Measurements from ENCODE around the gene KRTAP12-3.

The KRTAP12-3 gene

DNA sequence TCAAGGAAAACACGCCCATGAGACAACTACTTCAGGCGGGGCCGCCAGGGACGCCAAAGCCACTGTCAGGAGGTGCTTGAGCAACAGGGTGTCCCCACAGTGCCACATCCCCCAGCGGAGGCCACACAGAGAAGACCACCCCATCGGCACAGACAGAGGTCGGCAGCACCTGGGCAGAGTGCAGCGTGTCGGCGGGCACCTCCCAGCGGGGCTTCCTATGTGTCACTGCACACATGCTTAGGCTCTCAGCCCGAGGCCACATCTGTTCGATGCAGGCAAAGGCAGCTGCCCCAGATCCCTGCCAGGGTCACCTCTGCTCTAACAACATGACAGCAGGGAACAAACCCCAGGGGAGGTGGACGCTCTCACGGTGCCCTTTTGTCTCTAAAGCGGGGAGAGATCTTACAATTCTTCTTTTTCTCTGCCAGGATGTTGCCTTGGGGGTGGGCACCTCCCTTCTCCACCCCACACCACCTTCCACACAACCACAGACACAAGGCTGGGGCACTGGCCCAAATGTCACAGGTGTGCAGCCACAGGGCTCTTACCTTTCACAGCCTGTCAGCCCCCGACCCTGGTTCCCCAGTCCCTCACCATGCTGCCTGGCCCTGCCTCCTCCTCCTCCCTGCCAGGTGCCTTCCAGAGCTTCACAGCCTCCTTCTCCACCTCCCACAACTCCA, 41.7 kb upstream of the KRTAP12-3 start:
- CTCF ChIA-PET: no interaction called here
- no peak for DNase-seq (ENCODE audit: extremely low spot score)
- POLR2A ChIA-PET: no interaction called here
- TF ChIP-seq FOXK2 (IDR thresholded peaks at IDR 0.05) (no peak), PKNOX1 (IDR thresholded peaks at IDR 0.05) (no peak), HDGF (IDR thresholded peaks at IDR 0.05; ENCODE audit: borderline replicate concordance) (no peak), TARDBP (IDR thresholded peaks at IDR 0.05) (no peak), FOXM1 (IDR thresholded peaks at IDR 0.05; ENCODE audit: borderline replicate concordance) (no peak), ARNT (IDR thresholded peaks at IDR 0.05) (no peak), SP1 (IDR thresholded peaks at IDR 0.05) (no peak), LEF1 (IDR thresholded peaks at IDR 0.05; ENCODE audit: borderline replicate concordance) (no peak), ELF4 (IDR thresholded peaks at IDR 0.05) (no peak), ZNF384 (IDR thresholded peaks at IDR 0.05) (no peak), BHLHE40 (IDR thresholded peaks at IDR 0.05; ENCODE audit: borderline replicate concordance) (no peak), CTBP1 (IDR thresholded peaks at IDR 0.05; ENCODE audit: borderline replicate concordance) (no peak), FOXA1 (IDR thresholded peaks at IDR 0.05) (no peak)

DNA sequence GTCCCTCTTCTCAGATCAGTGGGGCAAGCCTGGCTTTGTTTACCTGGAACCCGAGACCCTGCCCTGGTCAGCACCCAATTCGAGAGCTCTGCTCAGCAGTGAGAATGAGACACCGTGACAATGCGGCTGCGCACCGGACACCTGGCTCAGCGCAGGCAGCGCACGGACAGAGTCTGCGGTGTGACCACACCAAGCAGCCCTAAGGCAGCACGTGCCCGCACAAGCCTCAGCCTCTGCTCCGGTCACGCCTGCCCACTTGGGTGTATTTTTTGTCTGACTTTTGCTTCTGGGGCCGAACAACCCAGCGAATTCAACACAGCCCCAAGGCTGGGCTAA, 41.2 kb upstream of the KRTAP12-3 start:
- TF ChIP-seq CTBP1 (IDR thresholded peaks at IDR 0.05; ENCODE audit: borderline replicate concordance) (no peak), L3MBTL2 (conservative IDR thresholded peaks at IDR 0.05) (no peak), FOXA1 (IDR thresholded peaks at IDR 0.05) (no peak), PKNOX1 (IDR thresholded peaks at IDR 0.05) (no peak), FOXK2 (IDR thresholded peaks at IDR 0.05) (no peak), BHLHE40 (IDR thresholded peaks at IDR 0.05; ENCODE audit: borderline replicate concordance) (no peak), NFRKB (IDR thresholded peaks at IDR 0.05) (no peak), HDGF (IDR thresholded peaks at IDR 0.05; ENCODE audit: borderline replicate concordance) (no peak), ZNF384 (IDR thresholded peaks at IDR 0.05) (no peak), TARDBP (IDR thresholded peaks at IDR 0.05) (no peak), SUZ12 (IDR thresholded peaks at IDR 0.05) (no peak), SP1 (IDR thresholded peaks at IDR 0.05) (no peak), ELF4 (IDR thresholded peaks at IDR 0.05) (no peak), FOXM1 (IDR thresholded peaks at IDR 0.05; ENCODE audit: borderline replicate concordance) (no peak), LEF1 (IDR thresholded peaks at IDR 0.05; ENCODE audit: borderline replicate concordance) (no peak), ARNT (IDR thresholded peaks at IDR 0.05) (no peak)
- DNase-seq (ENCODE audit: extremely low spot score): no peak
- ChIA-PET POLR2A (no interaction called here), CTCF (no interaction called here)

DNA sequence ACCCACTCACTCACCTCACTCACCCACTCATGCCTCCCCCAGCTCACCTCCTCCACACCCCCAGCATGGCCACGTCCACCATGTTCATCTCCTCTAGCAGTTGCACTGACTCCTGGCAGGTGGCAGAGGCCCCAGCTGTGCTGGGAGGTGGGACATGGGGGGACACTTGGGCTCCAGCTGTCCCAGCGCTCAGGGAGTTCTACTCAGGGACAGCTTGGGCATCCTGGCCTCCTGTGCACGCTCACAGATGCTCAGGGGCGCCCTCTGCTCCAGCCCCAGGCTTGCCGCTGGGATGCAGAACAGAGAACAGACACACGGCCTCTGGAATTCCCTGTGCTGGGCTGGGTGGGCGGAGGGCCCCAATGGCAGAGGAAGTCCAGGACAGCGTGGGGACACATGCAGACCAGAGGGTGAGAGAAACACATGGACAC, 40.6 kb upstream of the KRTAP12-3 start:
- DNase-seq (ENCODE audit: extremely low spot score): no peak
- POLR2A ChIA-PET: no interaction called here
- TF ChIP-seq BHLHE40 (IDR thresholded peaks at IDR 0.05; ENCODE audit: borderline replicate concordance) (no peak), TARDBP (IDR thresholded peaks at IDR 0.05) (no peak), SP1 (IDR thresholded peaks at IDR 0.05) (no peak), ZNF384 (IDR thresholded peaks at IDR 0.05) (no peak), L3MBTL2 (conservative IDR thresholded peaks at IDR 0.05) (no peak), LEF1 (IDR thresholded peaks at IDR 0.05; ENCODE audit: borderline replicate concordance) (no peak), FOXM1 (IDR thresholded peaks at IDR 0.05; ENCODE audit: borderline replicate concordance) (no peak), HDGF (IDR thresholded peaks at IDR 0.05; ENCODE audit: borderline replicate concordance) (no peak), FOXA1 (IDR thresholded peaks at IDR 0.05) (no peak), SUZ12 (IDR thresholded peaks at IDR 0.05) (no peak), CTBP1 (IDR thresholded peaks at IDR 0.05; ENCODE audit: borderline replicate concordance) (no peak), NFRKB (IDR thresholded peaks at IDR 0.05) (no peak), ELF4 (IDR thresholded peaks at IDR 0.05) (no peak), PKNOX1 (IDR thresholded peaks at IDR 0.05) (no peak), FOXK2 (IDR thresholded peaks at IDR 0.05) (no peak), ARNT (IDR thresholded peaks at IDR 0.05) (no peak)
- CTCF ChIA-PET: no interaction called here

DNA sequence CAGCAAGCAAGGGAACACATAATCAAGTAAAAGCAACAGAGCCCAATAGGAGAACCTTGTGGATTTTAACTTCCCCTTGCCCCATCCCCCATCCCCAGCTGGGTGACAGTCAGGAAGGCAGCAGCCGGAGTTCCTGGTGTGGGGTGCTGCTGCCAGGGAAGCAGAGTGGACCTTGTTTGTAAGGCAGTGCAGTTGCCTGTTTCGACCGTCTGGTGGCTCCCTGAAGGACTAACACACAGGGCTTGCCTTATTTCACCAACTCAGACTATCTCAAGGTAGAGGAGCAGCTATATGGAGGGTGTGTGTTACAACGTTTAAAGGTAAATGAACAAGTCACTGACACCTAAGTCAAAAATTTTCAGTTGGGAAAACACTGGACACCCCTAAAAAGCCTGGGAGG, 39.2 kb upstream of the KRTAP12-3 start:
- POLR2A ChIA-PET: no interaction called here
- DNase-seq (ENCODE audit: extremely low spot score): no peak

DNA sequence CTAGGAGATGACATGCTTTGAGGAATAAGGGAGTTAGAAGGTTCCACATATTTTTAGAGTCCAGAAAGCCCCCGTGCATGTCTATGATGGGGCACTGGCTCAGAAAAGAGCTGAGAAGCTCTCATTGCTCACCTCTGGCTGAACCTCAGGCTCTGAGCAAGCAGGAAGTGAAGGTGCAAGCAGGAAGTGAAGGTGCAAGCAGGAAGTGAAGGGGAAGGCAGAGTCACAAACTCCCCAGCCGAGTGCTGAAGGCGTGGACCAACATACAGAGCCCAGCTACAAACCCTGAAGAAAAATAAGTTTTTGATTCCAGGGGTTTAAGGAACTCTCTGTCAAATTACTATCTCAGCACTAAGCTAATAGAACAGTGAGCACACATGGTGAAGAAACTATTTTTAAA, 38.8 kb upstream of the KRTAP12-3 start:
- no peak for DNase-seq (ENCODE audit: extremely low spot score)
- TF ChIP-seq TARDBP (IDR thresholded peaks at IDR 0.05): no peak
- TF ChIP-seq NFRKB (IDR thresholded peaks at IDR 0.05): no peak
- no peak for TF ChIP-seq ARNT (IDR thresholded peaks at IDR 0.05)
- no peak for TF ChIP-seq CTBP1 (IDR thresholded peaks at IDR 0.05; ENCODE audit: borderline replicate concordance)
- TF ChIP-seq ELF4 (IDR thresholded peaks at IDR 0.05): no peak
- TF ChIP-seq FOXM1 (IDR thresholded peaks at IDR 0.05; ENCODE audit: borderline replicate concordance): no peak
- no peak for TF ChIP-seq LEF1 (IDR thresholded peaks at IDR 0.05; ENCODE audit: borderline replicate concordance)
- TF ChIP-seq SP1 (IDR thresholded peaks at IDR 0.05): no peak
- ChIA-PET POLR2A (no interaction called here), CTCF (no interaction called here)

More for the DNA sequence above, 39.2 kb upstream of the KRTAP12-3 start:
- TF ChIP-seq SP1 (IDR thresholded peaks at IDR 0.05) (no peak), L3MBTL2 (conservative IDR thresholded peaks at IDR 0.05) (no peak), LEF1 (IDR thresholded peaks at IDR 0.05; ENCODE audit: borderline replicate concordance) (no peak), ZNF384 (IDR thresholded peaks at IDR 0.05) (no peak), FOXM1 (IDR thresholded peaks at IDR 0.05; ENCODE audit: borderline replicate concordance) (no peak), PKNOX1 (IDR thresholded peaks at IDR 0.05) (no peak), BHLHE40 (IDR thresholded peaks at IDR 0.05; ENCODE audit: borderline replicate concordance) (no peak), ELF4 (IDR thresholded peaks at IDR 0.05) (no peak), SUZ12 (IDR thresholded peaks at IDR 0.05) (no peak), FOXA1 (IDR thresholded peaks at IDR 0.05) (no peak)
- CTCF ChIA-PET: no interaction called here

All from HEK293T (cell line).